Stimulated activated CD4-positive, alpha-beta T cell treated with anti-CD3 and anti-CD28 coated beads, Interleukin-4, amount 100 ng/mL, for 4 hours (primary cell): ENCODE data around the gene MCRIP2.

ENCODE experiments used
- DNase-seq, 2 experiments: peaks; one replicate each; pipeline ENCODE4 v3.0.0-alpha.2; 2020

Gene MCRIP2

GRCh38 chr16:649631-650030 lies 8.0 kb downstream of the MCRIP2 start:
- DNase-seq, result no peak

DNA sequence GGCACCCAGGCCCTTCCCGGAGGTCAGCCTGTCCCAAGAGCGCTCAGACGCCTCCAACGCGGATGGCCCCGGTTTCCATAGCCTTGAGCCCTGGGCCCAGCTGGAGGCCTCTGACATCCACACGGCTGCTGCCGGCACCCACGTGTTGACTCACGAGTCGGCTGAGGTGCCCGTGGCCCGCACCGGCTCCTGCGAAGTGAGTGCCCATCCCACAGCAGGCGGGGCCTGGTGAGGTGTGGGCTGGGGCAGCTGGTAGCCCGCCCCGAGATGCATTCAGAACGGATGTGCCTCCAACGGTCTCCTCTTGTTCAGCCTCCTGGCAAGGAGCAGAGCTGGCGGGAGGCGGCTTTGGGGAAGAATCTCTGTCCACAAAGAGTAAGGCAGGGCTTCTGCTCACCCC lies 10.2 kb downstream of the MCRIP2 start:
- no peak for DNase-seq

GRCh38 chr16:652454-653305 lies 11.1 kb downstream of the MCRIP2 start:
- no peak for DNase-seq

DNA sequence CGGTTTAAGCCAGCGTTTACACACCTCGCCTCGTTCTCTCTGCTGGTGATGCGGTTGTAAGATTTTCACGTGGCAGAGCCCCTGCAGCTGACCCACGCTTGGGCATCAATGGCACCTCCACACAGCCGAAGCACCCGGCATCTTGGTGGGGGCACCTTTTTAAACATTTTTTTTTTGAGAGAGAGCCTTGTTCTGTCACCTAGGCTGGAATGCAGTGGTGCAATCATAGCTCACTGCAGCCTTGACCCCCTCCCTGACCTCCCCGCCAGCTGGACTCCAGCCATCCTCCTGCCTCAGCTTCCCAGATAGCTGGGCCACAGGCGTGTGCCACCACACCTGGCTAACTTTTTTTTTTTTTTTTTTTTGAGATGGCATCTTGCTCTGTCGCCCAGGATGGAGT lies 12.4 kb downstream of the MCRIP2 start:
- DNase-seq, result no peak

- no peak for DNase-seq
Measured at GRCh38 chr16:657487-657886, 15.9 kb downstream of the MCRIP2 start.

GRCh38 chr16:658679-659571 lies 17.3 kb downstream of the MCRIP2 start:
- no peak for DNase-seq

- DNase-seq, result no peak
Measured at GRCh38 chr16:659618-660017, 18.0 kb downstream of the MCRIP2 start.

DNA sequence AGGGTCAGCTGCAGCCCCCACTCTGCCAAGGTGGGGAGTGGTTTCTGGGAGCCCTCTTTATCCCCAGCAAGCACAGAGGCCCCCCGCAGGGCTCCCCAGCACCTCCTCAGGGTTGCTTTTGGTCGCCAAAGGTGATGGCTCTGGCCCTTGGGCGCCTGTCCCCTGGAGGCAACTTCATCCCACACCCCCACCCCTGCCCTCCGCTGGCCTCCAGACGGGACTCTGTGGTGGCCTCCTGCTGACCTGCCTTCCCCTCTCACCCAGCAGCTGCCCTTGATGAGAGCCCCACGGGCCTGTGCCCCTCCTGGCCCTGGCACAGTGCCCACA lies 18.5 kb downstream of the MCRIP2 start:
- no peak for DNase-seq

GRCh38 chr16:660459-661183 lies 19.0 kb downstream of the MCRIP2 start:
- DNase-seq, result peak; percentile 56 to 70

DNA sequence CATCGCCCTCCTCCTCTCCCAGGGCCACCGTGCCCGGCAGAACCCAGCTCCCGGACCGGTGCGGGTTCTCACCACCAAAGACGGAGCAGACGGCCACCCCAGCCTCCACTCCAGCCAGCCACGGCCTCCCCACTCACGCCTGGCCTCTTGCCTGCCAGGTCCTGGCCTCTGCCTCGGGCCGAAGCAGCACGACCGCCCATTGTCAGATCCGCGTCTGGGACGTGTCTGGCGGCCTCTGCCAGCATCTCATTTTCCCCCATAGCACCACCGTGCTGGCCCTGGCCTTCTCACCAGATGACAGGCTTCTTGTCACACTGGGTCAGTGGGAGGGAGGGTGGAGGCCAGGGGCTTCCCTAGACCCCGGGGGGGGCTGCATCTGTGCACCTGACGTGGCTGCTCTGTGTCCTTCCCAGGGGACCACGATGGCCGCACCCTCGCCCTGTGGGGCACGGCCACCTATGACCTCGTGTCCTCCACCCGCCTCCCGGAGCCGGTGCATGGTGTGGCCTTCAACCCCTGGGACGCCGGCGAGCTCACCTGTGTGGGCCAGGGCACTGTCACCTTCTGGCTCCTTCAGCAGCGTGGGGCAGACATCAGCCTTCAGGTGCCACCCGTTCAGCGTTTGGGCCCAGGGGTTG lies 19.7 kb downstream of the MCRIP2 start:
- DNase-seq, result no peak

- DNase-seq, result no peak
Measured at GRCh38 chr16:662095-662494, 20.5 kb downstream of the MCRIP2 start.

- no peak for DNase-seq
Measured at GRCh38 chr16:662597-662996, 21.0 kb downstream of the MCRIP2 start.

DNA sequence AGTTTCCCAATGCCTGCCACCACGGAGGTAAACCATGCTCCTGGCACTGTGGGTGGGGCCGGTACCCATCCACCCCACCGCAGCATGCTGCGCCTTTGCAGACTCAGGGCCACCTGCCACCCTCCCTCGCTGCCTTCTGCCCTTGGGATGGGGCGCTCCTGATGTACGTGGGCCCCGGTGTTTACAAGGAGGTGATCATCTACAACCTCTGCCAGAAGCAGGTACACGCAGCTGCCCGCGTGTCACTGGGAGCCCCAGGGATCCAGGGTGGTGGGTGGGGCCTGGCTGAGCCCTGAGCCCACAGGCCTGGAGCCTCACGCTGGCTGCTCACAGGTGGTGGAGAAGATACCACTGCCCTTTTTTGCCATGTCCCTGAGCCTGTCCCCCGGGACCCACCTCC lies 24.9 kb downstream of the MCRIP2 start:
- no peak for DNase-seq

GRCh38 chr16:667113-667779 lies 25.6 kb downstream of the MCRIP2 start:
- no peak for DNase-seq

DNA sequence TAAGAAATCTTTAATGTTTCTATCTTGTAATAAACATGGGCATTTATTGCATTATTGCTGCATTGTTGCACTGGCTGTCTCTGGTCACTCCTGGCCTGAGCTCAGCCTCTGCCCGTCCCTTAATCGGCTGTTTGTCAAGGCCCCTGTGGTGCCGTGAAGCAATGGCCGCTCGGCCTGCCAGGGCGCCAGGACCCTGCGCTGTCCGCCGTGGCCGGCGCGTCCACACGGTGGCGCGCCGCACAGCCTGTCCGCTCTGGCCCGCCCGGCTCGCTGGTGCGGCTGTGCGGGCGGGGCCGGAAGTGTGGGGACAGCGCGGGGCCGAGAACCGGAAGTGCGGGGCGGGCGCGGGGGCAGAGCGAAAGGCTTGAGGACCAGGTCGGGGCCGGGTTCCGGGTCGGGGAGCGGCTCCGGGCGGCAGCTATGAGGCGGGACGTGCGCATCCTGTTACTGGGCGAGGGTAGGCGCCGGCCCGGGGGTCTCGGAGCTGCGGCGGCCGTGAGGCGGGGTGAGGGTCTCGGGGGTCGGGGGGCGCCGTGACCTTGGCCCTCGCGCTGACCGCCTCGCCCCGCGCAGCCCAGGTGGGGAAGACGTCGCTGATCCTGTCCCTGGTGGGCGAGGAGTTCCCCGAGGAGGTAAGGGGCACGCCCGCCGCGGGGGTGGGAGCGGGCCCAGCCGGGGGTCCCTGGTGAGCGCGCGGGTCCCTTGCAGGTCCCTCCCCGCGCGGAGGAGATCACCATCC lies 26.3 kb downstream of the MCRIP2 start, which contains the start of gene RHOT2:
Gene RHOT2, plus strand, starts transcription at position 353 of the 739 bp plus-strand sequence. Its CDS starts 68 bp downstream, at position 421.
- DNase-seq, result peak; percentile 88 to 95

- DNase-seq, result no peak
Measured at GRCh38 chr16:668519-669171, 27.0 kb downstream of the MCRIP2 start.

DNA sequence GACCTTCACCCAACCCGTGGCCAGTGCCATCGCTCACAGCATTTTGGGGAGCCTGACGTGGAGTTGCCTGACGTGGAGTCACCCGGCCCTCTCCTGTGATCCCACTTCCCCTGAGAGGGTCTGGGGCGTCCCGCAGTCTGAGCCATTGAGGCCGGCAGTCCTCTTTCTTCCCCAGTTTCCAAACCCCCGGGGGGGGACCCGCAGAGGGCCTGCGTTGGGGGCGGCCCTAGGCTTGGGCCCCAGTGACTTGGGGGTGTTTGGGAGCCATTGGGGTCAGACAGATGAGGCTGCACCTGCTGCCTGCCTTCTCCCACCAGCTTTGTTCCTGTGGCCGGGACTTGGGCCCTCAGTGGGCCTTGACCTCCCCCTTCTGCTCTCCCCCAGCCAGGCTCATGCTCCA lies 28.0 kb downstream of the MCRIP2 start:
- no peak for DNase-seq

GRCh38 chr16:670485-671352 lies 29.1 kb downstream of the MCRIP2 start:
- DNase-seq, result no peak

GRCh38 chr16:671353-672131 lies 29.9 kb downstream of the MCRIP2 start:
- no peak for DNase-seq
